T-helper 1 cell (primary cell): ENCODE results near the gene PDE6A.

Experiments
- DNase-seq, 5 donors: peaks; one replicate each; pipeline ENCODE4 v3.0.0-alpha.2; 2012 to 2020

Gene PDE6A

GRCh38 chr5:149808264-149808982, 136.2 kb downstream of the PDE6A start:
- no peak for DNase-seq
